Mesodermal cell (in vitro differentiated cells): ENCODE measurements around the gene GABBR2.

Experiments used
- H3K27ac ChIP-seq: 2 replicates; pipeline ENCODE4 v1.7.0; 2013; ENCODE audit warnings: mild to moderate bottlenecking, low read depth, low read length, moderate library complexity; ENCODE audit not compliant: severe bottlenecking
- H3K36me3 ChIP-seq: 2 replicates; pipeline ENCODE4 v1.7.1; 2013; ENCODE audit warnings: mild to moderate bottlenecking, low read length, moderate library complexity; ENCODE audit not compliant: control insufficient read depth, insufficient read depth
- H3K4me1 ChIP-seq: one replicate; pipeline ENCODE4 v1.7.1; 2013; ENCODE audit warnings: mild to moderate bottlenecking, low read length; ENCODE audit not compliant: insufficient read depth, control insufficient read depth, poor library complexity, severe bottlenecking
- H3K4me3 ChIP-seq: 2 replicates; pipeline ENCODE4 v1.7.0; 2013; ENCODE audit warnings: low read length, control low read depth, mild to moderate bottlenecking; ENCODE audit not compliant: insufficient read depth, poor library complexity, severe bottlenecking; ENCODE audit errors: extremely low read depth
- H3K9me3 ChIP-seq: 2 replicates; pipeline ENCODE4 v1.7.1; 2013; ENCODE audit warnings: mild to moderate bottlenecking, low read length, moderate library complexity; ENCODE audit not compliant: control insufficient read depth
- WGBS, 2 experiments: methylation state at CpG; one replicate each; pipeline ENCODE4 v1.1.5; 2013; ENCODE audit warnings: missing lambda C conversion rate in 2 of 2; ENCODE audit not compliant: insufficient coverage in 2 of 2; 5-methylcytosine and 5-hydroxymethylcytosine counted together

GABBR2 gene

GRCh38 chr9:98720402-98720801 lies 11.7 kb upstream of the GABBR2 start:
- no peak overlapping the region for H3K4me3 ChIP-seq
- no peaks in the 10 kb centered on the region for H3K4me1 ChIP-seq
- no peaks in the 10 kb centered on the region for H3K9me3 ChIP-seq
- no peak overlapping the region for H3K27ac ChIP-seq
- WGBS, 2 experiments, result 63 to 81% methylated on average over 1 to 2 of the region's 4 CpGs
- no peaks in the 10 kb centered on the region for H3K36me3 ChIP-seq

DNA sequence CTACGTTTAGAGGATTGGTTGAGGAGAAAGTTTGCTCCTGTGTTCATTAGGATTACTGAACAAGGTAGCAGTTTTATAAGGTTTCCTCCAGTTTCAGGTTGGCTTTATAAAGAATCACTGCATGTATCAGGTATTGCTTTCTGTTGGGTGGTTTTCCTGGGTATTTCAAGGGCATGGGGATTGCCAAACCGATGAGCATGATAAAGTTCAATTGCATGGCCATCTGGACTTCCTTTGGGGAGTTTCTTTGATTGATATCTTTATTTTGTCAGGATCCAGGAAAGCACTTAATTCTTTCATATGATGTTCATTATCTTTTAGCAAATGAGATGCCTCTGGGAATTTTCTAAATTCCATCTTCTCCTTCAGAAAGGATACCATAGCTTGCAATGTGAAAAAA lies 10.3 kb upstream of the GABBR2 start:
- no peaks in the 10 kb centered on the region for H3K4me1 ChIP-seq
- no peak overlapping the region for H3K27ac ChIP-seq
- H3K36me3 ChIP-seq, result no peaks in the 10 kb centered on the region
- H3K9me3 ChIP-seq, result no peaks in the 10 kb centered on the region
- 86 to 92% methylated on average over 1 to 2 of the region's 2 CpGs for WGBS, 2 experiments
- H3K4me3 ChIP-seq, result no peak overlapping the region

DNA sequence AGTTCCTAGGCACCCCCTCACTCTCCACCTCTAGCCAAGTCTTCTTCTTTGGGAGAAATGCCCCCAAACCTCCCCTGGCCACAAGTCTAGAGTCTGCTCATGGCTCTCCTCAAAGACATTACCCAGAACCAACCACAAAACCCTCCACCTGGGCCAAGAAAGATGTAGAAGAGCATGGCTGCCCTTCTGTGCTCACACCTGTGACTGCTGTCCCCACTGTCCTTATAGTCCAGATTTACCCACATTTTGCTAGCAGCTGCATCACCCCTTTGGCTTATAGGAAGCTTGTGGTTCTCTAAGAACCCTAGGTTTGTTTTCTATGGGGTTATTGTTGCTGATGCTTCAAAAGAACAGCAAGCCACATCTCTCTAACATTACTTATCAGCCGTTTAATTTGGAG lies 6.1 kb upstream of the GABBR2 start:
- H3K27ac ChIP-seq, result no peak overlapping the region
- no peaks in the 10 kb centered on the region for H3K4me1 ChIP-seq
- no peaks in the 10 kb centered on the region for H3K9me3 ChIP-seq
- no peaks in the 10 kb centered on the region for H3K36me3 ChIP-seq
- no peak overlapping the region for H3K4me3 ChIP-seq
- 40 to 83% methylated on average over 1 of the region's 1 CpG for WGBS, 2 experiments

GRCh38 chr9:98712987-98713386 lies 4.3 kb upstream of the GABBR2 start:
- Histone ChIP-seq H3K4me1 (peaks cover 2% of the 10 kb centered on the region), H3K27ac (no peak overlapping the region), H3K36me3 (no peaks in the 10 kb centered on the region), H3K9me3 (no peaks in the 10 kb centered on the region), H3K4me3 (no peak overlapping the region)

DNA sequence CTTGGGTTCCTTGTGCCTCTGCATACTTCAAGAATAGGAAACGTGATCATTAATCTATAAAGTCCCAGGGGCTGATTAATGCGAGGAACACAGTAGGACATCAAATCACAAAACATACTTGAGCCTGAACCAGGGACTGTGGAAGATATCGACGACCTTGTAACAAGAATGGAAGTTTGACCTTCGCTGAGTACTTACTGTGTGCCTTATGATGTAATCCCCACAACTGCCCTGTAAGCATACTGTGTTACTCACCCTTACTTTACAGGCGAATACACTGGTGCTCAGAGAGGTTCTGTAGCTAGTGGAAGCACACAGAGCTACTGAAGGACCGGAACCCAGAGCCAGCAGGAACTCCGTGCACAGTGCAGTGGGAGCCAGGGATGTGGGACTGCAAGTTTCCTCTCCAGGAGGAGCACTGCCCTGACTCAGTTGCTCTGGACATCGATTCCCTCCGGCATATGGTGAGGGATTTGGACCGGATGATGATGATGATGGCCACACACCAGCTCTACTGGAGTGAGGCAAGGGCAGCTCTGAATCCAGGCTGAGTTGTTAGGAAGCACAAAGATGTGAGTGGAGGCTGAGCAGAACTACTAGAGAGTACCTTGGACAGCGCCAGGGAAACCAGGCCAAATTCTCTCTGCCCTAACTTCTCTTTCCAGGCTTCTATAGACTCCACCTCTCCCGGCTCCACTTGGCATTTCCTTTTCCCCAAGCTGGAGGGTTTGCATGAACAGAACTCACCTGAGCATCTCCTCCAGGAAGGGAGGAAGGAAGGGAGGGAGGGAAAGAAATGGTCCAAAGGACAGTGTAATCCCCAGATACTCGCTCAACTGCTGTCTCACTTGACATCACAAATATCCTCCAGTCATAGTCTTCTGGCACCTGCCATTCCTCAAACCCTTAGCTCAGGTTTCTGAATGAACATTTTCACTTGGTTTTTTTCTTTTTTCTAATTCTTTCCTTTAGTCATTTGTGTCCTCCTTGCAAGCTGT lies 1.5 kb upstream of the GABBR2 start:
- Histone ChIP-seq H3K4me1 (peaks cover 4% of the 10 kb centered on the region), H3K9me3 (no peaks in the 10 kb centered on the region), H3K27ac (no peak overlapping the region), H3K36me3 (no peaks in the 10 kb centered on the region), H3K4me3 (no peak overlapping the region)
- WGBS, 2 experiments, result 63 to 66% methylated on average over 11 of the region's 14 CpGs

DNA sequence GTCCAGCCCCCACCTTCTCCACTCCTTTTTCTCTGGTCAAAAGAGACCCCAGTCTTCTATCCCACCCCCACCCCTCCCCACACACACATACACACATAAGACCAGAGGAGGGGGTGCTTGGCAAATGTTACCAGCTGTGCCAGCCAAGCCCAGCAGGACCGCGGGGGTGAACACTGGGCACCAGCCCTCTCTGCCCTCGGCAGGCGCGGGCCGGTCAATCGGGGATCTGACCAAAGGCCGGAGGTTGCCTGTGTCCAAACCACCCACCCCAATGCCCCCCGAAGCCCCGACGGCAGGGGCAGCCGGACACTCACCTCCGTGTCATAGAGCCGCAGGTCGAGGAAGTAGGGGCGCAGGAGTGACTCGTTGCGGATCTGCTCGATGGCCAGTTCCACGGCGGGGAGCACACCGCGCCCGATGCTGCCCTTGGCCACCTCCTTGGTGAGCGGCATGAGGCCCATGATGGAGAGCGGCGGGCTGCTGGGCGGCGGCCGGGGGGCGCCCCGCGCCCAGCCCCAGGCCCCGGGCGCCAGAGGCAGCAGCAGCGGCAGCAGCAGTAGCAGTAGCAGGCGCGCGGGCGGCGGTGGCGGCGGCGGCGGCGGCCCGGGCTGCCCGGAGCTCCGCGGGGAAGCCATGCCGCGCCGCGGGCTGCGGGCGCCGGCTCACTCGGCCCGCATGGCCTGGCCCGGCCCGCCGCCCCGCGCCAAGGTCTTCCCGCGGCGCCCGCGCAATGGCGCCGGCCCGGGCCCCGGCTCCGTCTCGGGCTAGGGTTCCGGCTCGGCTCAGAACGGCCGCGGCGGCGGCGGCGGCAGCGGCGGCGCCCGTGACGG lies 417 bp downstream of the GABBR2 start:
- Histone ChIP-seq H3K9me3 (no peaks in the 10 kb centered on the region), H3K4me1 (peaks cover 4% of the 10 kb centered on the region), H3K27ac (no peak overlapping the region), H3K36me3 (no peaks in the 10 kb centered on the region), H3K4me3 (peak overlapping the region; percentile 27)
- WGBS, 2 experiments, result 4% methylated on average over 47 to 69 of the region's 89 CpGs

DNA sequence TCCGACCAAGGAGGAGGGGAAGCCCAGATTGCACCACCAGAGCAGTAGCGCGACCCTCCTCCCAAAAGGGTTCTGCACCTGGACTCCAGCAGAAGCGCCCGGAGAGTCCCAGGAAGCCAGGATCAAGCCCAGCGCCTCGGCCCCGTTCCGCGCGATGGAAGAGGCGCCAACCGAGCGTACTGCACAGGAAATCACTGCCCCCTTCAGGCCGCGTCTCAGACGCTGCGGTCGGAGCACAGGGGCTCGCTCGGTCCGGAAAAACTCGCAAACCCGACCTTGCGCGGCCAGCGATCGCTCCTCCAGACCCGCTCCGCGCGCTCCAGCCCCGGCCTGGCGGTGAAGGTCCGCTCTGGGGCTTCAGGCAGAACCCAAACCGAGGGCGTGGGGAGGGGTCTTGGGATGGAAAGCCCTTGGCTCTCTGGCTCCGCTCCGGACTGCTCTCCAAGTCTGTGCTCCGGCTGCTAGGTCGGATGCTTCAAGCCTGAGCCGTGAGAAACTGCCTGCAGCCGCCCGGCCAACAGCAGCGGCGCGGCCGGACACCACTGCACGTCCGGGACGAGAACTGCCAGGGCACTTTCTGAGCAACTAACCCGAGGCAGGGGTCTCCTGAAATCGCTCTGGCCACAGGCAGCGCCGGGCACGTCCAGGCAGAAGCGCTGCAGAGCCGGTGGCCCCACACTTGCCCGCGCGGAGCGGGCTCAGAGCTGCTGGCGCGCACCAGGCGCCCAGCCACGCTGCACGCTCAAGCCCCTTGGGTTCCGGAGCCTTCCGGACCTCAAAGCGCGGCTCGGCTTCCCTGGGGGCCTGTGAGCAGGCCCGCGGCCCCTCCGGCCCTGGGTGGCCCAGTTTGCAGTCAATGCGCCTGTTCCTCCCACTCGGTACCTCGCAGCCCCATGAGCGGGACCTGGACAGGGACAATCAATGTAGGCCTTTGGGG lies 1.3 kb downstream of the GABBR2 start:
- no peak overlapping the region for H3K27ac ChIP-seq
- peaks cover 4% of the 10 kb centered on the region for H3K4me1 ChIP-seq
- no peaks in the 10 kb centered on the region for H3K36me3 ChIP-seq
- WGBS, 2 experiments, result 2 to 3% methylated on average over 56 to 57 of the region's 79 CpGs
- peak overlapping the region; percentile 19 for H3K4me3 ChIP-seq
- H3K9me3 ChIP-seq, result no peaks in the 10 kb centered on the region

- Histone ChIP-seq H3K4me3 (no peak overlapping the region), H3K36me3 (no peaks in the 10 kb centered on the region), H3K4me1 (peaks cover 4% of the 10 kb centered on the region), H3K9me3 (no peaks in the 10 kb centered on the region), H3K27ac (no peak overlapping the region)
- 18 to 28% methylated on average over 10 to 12 of the region's 15 CpGs for WGBS, 2 experiments
These were observed 2.0 kb downstream of the GABBR2 start for GRCh38 chr9:98706651-98707165.

- 75 to 80% methylated on average over 1 to 2 of the region's 2 CpGs for WGBS, 2 experiments
- peaks cover 2% of the 10 kb centered on the region for H3K4me1 ChIP-seq
- no peak overlapping the region for H3K4me3 ChIP-seq
- no peaks in the 10 kb centered on the region for H3K36me3 ChIP-seq
- no peak overlapping the region for H3K27ac ChIP-seq
- H3K9me3 ChIP-seq, result no peaks in the 10 kb centered on the region
These were observed 5.8 kb downstream of the GABBR2 start for GRCh38 chr9:98702835-98703380.

DNA sequence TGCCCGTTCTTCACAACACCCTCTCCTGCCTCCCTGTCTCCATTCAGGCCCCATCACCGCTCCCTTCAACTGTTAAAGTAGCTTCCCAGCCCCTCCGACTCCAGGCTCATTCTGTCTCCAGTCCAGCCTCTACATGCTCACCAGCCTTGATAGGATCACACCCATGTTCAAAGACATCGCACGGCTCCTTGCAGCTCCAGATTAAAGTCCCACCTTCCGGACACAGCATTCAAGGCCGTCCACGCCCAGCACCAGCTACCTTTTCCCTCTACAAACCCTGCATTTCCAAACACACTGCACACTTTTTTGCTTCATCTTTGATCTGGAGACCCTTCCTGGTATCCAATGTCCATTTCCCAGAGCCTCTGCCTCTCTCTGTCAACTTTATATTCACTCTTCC lies 6.4 kb downstream of the GABBR2 start:
- WGBS, 2 experiments, result 90 to 92% methylated on average over 8 of the region's 8 CpGs
- H3K9me3 ChIP-seq, result no peaks in the 10 kb centered on the region
- no peaks in the 10 kb centered on the region for H3K36me3 ChIP-seq
- no peak overlapping the region for H3K27ac ChIP-seq
- no peak overlapping the region for H3K4me3 ChIP-seq
- no peaks in the 10 kb centered on the region for H3K4me1 ChIP-seq
